Common myeloid progenitor, CD34-positive (primary cell): ENCODE measurements around the gene MYL6.

Source experiments
- CTCF ChIA-PET: fragments of 350-600 bp; sonication (Branson Sonifier 250); formaldehyde crosslinking; loops from one replicate; lab custom pipeline; 2021; ENCODE audit warnings: antibody characterized with exemption; lab: Charles Lee
- POLR2A ChIA-PET: fragments of 350-600 bp; sonication (Branson Sonifier 250); formaldehyde crosslinking; loops from one replicate; lab custom pipeline; 2021; ENCODE audit warnings: antibody characterized with exemption; lab: Charles Lee
- DNase-seq, 3 donors: peaks; one replicate each; pipeline versions ENCODE4 v3.0.0 to v3.0.0-alpha.2; 2013
- H3K27ac ChIP-seq, 2 experiments: 1 replicate in 1 of 2; 2 replicates in 1 of 2; pipeline ENCODE4 v1.7.0; 2013; ENCODE audit warnings: inconsistent platforms in 2 of 2, low read length in 2 of 2, mild to moderate bottlenecking in 2 of 2, low read depth in 1 of 2, moderate library complexity in 1 of 2; ENCODE audit not compliant: severe bottlenecking in 2 of 2, insufficient read depth in 1 of 2, poor library complexity in 1 of 2
- H3K27me3 ChIP-seq, 5 experiments: replicated peaks in 2 of 5; 1 replicate in 3 of 5; 2 replicates in 2 of 5; pipeline versions ENCODE4 v1.6.1 to v1.7.0; 2013; ENCODE audit warnings: low read length in 4 of 5, mild to moderate bottlenecking in 2 of 5, moderate library complexity in 2 of 5, inconsistent platforms in 1 of 5; ENCODE audit not compliant: insufficient read depth in 5 of 5, control insufficient read depth in 4 of 5
- H3K36me3 ChIP-seq, 4 experiments: 1 replicate in 2 of 4; 2 replicates in 2 of 4; pipeline versions ENCODE4 v1.6.1 to v1.7.0; 2013; ENCODE audit warnings: low read length in 3 of 4, control low read depth in 1 of 4, mild to moderate bottlenecking in 1 of 4; ENCODE audit not compliant: control insufficient read depth in 4 of 4, insufficient read depth in 4 of 4
- H3K4me1 ChIP-seq, 4 experiments: 1 replicate in 3 of 4; 2 replicates in 1 of 4; pipeline versions ENCODE4 v1.6.1 to v1.7.1; 2013; ENCODE audit warnings: low read length in 3 of 4, mild to moderate bottlenecking in 3 of 4, control low read depth in 1 of 4, inconsistent platforms in 1 of 4, moderate library complexity in 1 of 4; ENCODE audit not compliant: control insufficient read depth in 4 of 4, insufficient read depth in 4 of 4; ENCODE audit errors: control extremely low read depth in 1 of 4
- H3K4me3 ChIP-seq, 7 experiments: 1 replicate in 4 of 7; 2 replicates in 3 of 7; pipeline versions ENCODE4 v1.5.1 to v1.7.0; 2013; ENCODE audit warnings: mild to moderate bottlenecking in 7 of 7, low read length in 6 of 7, moderate library complexity in 6 of 7, inconsistent platforms in 2 of 7, low read depth in 2 of 7, control low read depth in 1 of 7; ENCODE audit not compliant: insufficient read depth in 4 of 7, control insufficient read depth in 1 of 7; ENCODE audit errors: extremely low read depth in 1 of 7
- H3K9me3 ChIP-seq, 5 experiments: 1 replicate in 4 of 5; 2 replicates in 1 of 5; pipeline versions ENCODE4 v1.6.1 to v1.7.1; 2013; ENCODE audit warnings: low read length in 4 of 5, mild to moderate bottlenecking in 2 of 5, inconsistent platforms in 1 of 5, low read depth in 1 of 5, moderate library complexity in 1 of 5; ENCODE audit not compliant: control insufficient read depth in 4 of 5, insufficient read depth in 2 of 5; ENCODE audit errors: control extremely low read depth in 1 of 5
- WGBS: methylation state at CpG from one replicate; pipeline ENCODE4 v1.1.5; 2013; ENCODE audit not compliant: insufficient coverage; 5-methylcytosine and 5-hydroxymethylcytosine counted together

The MYL6 gene

GRCh38 chr12:56188131-56188777, 30.1 kb downstream of the MYL6 start:
- H3K4me3 ChIP-seq = peak overlapping the region; percentile 65 to 95 (median 88)
- no peak for DNase-seq
- CTCF ChIA-PET = interaction anchor here (0.6 to 8.4 kb wide), 21 partner anchors 8 to 142 kb away, joined by 3 to 198 read pairs (median 5); partner anchors contain the start of genes ESYT1, MYL6, RNF41 and ZC3H10

GRCh38 chr12:56188778-56189098, 30.6 kb downstream of the MYL6 start:
- no peak for DNase-seq
- Histone ChIP-seq H3K27ac (peak overlapping the region; percentile 66 to 84), H3K4me1 (peaks cover 8 to 36% (median 30%) of the 10 kb centered on the region in 4 experiments), H3K9me3 (no peaks in the 10 kb centered on the region), H3K4me3 (peak overlapping the region; percentile 65 to 95 (median 88)), H3K36me3 (peaks cover 21 to 26% (median 23%) of the 10 kb centered on the region in 4 experiments), H3K27me3 (no peaks in the 10 kb centered on the region)
- WGBS = 3% methylated on average over 9 of the region's 17 CpGs
- POLR2A ChIA-PET = interaction anchor here (0.6 to 3.0 kb wide), 7 partner anchors 18 to 70 kb away, joined by 3 to 13 read pairs (median 6); partner anchors contain the start of genes RNF41 and ZC3H10
- CTCF ChIA-PET = interaction anchor here (0.7 to 8.4 kb wide), 21 partner anchors 8 to 142 kb away, joined by 3 to 198 read pairs (median 5); partner anchors contain the start of genes ESYT1, MYL6, RNF41 and ZC3H10

More at GRCh38 chr12:56188131-56188777, 30.1 kb downstream of the MYL6 start:
- H3K27ac ChIP-seq = peak overlapping the region; percentile 66 to 84
- POLR2A ChIA-PET = interaction anchor here (0.6 to 3.0 kb wide), 5 partner anchors 18 to 62 kb away, joined by 3 to 11 read pairs (median 4); partner anchors contain the start of gene RNF41
- 10% methylated on average over 10 of the region's 10 CpGs for WGBS
- no peaks in the 10 kb centered on the region for H3K27me3 ChIP-seq
- H3K9me3 ChIP-seq = no peaks in the 10 kb centered on the region
- peaks cover 8 to 36% (median 30%) of the 10 kb centered on the region in 4 experiments for H3K4me1 ChIP-seq
- peaks cover 23 to 31% (median 26%) of the 10 kb centered on the region in 4 experiments for H3K36me3 ChIP-seq

GRCh38 chr12:56189099-56189917, 31.1 kb downstream of the MYL6 start, which contains the start of gene SMARCC2:
Gene SMARCC2 (minus strand): TSS chr12:56189483. CDS start chr12:56189461, 22 bp downstream.
- peak; percentile 86 to 89 (median 87) for DNase-seq
- H3K36me3 ChIP-seq = peaks cover 15 to 20% (median 17%) of the 10 kb centered on the region in 4 experiments
- POLR2A ChIA-PET = interaction anchor here (0.6 to 3.0 kb wide), 13 partner anchors 12 to 473 kb away, joined by 3 to 13 read pairs (median 3); partner anchors contain the start of genes ANKRD52, BLOC1S1, ESYT1 and RNF41
- under 1% methylated on average over 73 of the region's 93 CpGs for WGBS
- H3K4me1 ChIP-seq = peaks cover 8 to 36% (median 30%) of the 10 kb centered on the region in 4 experiments
- CTCF ChIA-PET = interaction anchor here (0.6 to 8.4 kb wide), 31 partner anchors 8 to 316 kb away, joined by 3 to 198 read pairs (median 4); partner anchors contain the start of genes ANKRD52, ESYT1, MYL6 and PAN2
- no peaks in the 10 kb centered on the region for H3K27me3 ChIP-seq
- peak within 1 kb of the TSS; percentile 65 to 95 (median 88) for H3K4me3 ChIP-seq
- no peaks in the 10 kb centered on the region for H3K9me3 ChIP-seq
- H3K27ac ChIP-seq = peak within 1 kb of the TSS; percentile 66 to 87

GRCh38 chr12:56189918-56190694, 31.9 kb downstream of the MYL6 start:
- Histone ChIP-seq H3K27ac (peak overlapping the region; percentile 64 to 87), H3K4me3 (peak overlapping the region; percentile 51 to 95 (median 82)), H3K27me3 (no peaks in the 10 kb centered on the region), H3K9me3 (no peaks in the 10 kb centered on the region), H3K36me3 (peaks cover 8 to 13% (median 9%) of the 10 kb centered on the region in 4 experiments), H3K4me1 (peaks cover 8 to 36% (median 30%) of the 10 kb centered on the region in 4 experiments)
- peak; percentile 83 to 92 (median 91) for DNase-seq
- CTCF ChIA-PET = interaction anchor here (0.6 to 8.4 kb wide), 26 partner anchors 9 to 316 kb away, joined by 3 to 198 read pairs (median 4); partner anchors contain the start of genes ANKRD52, ESYT1, PAN2 and RNF41
- under 1% methylated on average over 30 of the region's 42 CpGs for WGBS
- POLR2A ChIA-PET = interaction anchor here (0.6 to 3.0 kb wide), 11 partner anchors 12 to 474 kb away, joined by 3 to 13 read pairs (median 3); partner anchors contain the start of genes ANKRD52, BLOC1S1, ESYT1 and RNF41

- peak overlapping the region; percentile 51 to 95 (median 82) for H3K4me3 ChIP-seq
- H3K27ac ChIP-seq = peak overlapping the region in 1 of 2 experiments; percentile 87
- H3K4me1 ChIP-seq = peaks cover 8 to 36% (median 30%) of the 10 kb centered on the region in 4 experiments
- CTCF ChIA-PET = interaction anchor here (1.1 to 8.4 kb wide), 11 partner anchors 14 to 315 kb away, joined by 3 to 198 read pairs (median 9); partner anchors contain the start of genes ANKRD52, ESYT1, RNF41 and ZC3H10
- WGBS = 13% methylated on average over 6 of the region's 9 CpGs
- no peaks in the 10 kb centered on the region for H3K9me3 ChIP-seq
- no peaks in the 10 kb centered on the region for H3K27me3 ChIP-seq
- H3K36me3 ChIP-seq = peaks cover 4 to 11% (median 6%) of the 10 kb centered on the region in 4 experiments
- peak in 1 of 3 donors; percentile 6 for DNase-seq
- POLR2A ChIA-PET = interaction anchor here (1.9 kb wide), 1 partner anchor 72 kb away, joined by 13 read pairs; the partner anchor contains the start of gene ZC3H10
These were observed 32.6 kb downstream of the MYL6 start for GRCh38 chr12:56190695-56191155.
